GM21737 (cell line): ENCODE data around the gene DDN.

Source experiments
- ATAC-seq: cut with Tn5 transposase; IDR thresholded peaks from one replicate; pipeline ENCODE4 v1.9.1; 2021; ENCODE audit warnings: mild to moderate bottlenecking, moderate library complexity; ENCODE audit not compliant: unreplicated experiment

DDN gene

GRCh38 chr12:48999371-49000131 is at the start of gene DDN:
Gene DDN (minus strand): TSS chr12:48999375. CDS start chr12:48999287, 88 bp downstream.
- peak; percentile 30 for ATAC-seq

GRCh38 chr12:49048953-49049352 is 49.8 kb upstream of the DDN start:
- no peak for ATAC-seq

GRCh38 chr12:49046129-49046895 is 47.1 kb upstream of the DDN start:
- ATAC-seq: no peak

GRCh38 chr12:49044660-49045059 is 45.5 kb upstream of the DDN start:
- ATAC-seq: no peak

GRCh38 chr12:49043856-49044258 is 44.7 kb upstream of the DDN start:
- ATAC-seq: no peak

- ATAC-seq: no peak
These were observed 44.1 kb upstream of the DDN start for GRCh38 chr12:49043241-49043640.

- ATAC-seq: no peak
These were observed 42.8 kb upstream of the DDN start for GRCh38 chr12:49041881-49042484.

GRCh38 chr12:49041036-49041880 is 42.1 kb upstream of the DDN start:
- ATAC-seq: no peak

GRCh38 chr12:49040364-49040855 is 41.2 kb upstream of the DDN start:
- ATAC-seq: no peak

GRCh38 chr12:49039421-49040363 is 40.5 kb upstream of the DDN start:
- no peak for ATAC-seq

GRCh38 chr12:49038291-49038955 is 39.2 kb upstream of the DDN start:
- ATAC-seq: no peak

- ATAC-seq: no peak
These were observed 38.7 kb upstream of the DDN start for GRCh38 chr12:49037947-49038237.

GRCh38 chr12:49037111-49037946 is 38.2 kb upstream of the DDN start:
- no peak for ATAC-seq

GRCh38 chr12:49036029-49036428 is 36.9 kb upstream of the DDN start:
- no peak for ATAC-seq

- ATAC-seq: no peak
These were observed 35.1 kb upstream of the DDN start for GRCh38 chr12:49034286-49034622.

- no peak for ATAC-seq
These were observed 34.6 kb upstream of the DDN start for GRCh38 chr12:49033611-49034285.

- no peak for ATAC-seq
These were observed 33.7 kb upstream of the DDN start for GRCh38 chr12:49032679-49033447.
